ENCODE results near the gene MAGI2.

MAGI2 gene

GRCh38 chr7:78906735-78907134, 546.7 kb downstream of the MAGI2 start:
- no peak for TF ChIP-seq GATA1 (IDR thresholded peaks at IDR 0.05; ENCODE audit: low read depth, low read length)
- TF ChIP-seq POLR2A (IDR thresholded peaks at IDR 0.05; ENCODE audit: low read length): no peak
- DNase-seq: no peak

DNA sequence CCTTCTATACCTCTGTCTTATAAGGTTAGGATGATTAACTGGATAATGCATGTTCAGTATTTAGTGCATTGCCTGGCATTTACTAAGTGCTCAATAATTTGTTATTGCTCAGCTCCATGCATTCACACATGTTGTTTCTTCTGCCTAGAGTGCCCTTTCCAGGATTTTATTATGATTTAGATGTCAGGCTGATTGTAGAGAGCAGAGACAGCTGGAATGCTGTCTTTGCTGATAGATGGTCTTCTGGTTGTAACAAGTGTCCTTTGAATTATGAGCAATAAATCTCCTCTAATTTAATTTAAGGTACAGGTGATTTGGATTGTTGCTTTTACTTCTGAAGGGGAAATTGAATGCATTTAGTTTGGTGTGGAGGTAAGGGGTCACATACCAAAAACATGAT, 548.0 kb downstream of the MAGI2 start:
- no peak for DNase-seq
- TF ChIP-seq GATA1 (IDR thresholded peaks at IDR 0.05; ENCODE audit: low read depth, low read length) (no peak), POLR2A (IDR thresholded peaks at IDR 0.05; ENCODE audit: low read length) (no peak)

GRCh38 chr7:78904983-78905382, 548.5 kb downstream of the MAGI2 start:
- no peak for DNase-seq
- no peak for TF ChIP-seq POLR2A (IDR thresholded peaks at IDR 0.05; ENCODE audit: low read length)

DNA sequence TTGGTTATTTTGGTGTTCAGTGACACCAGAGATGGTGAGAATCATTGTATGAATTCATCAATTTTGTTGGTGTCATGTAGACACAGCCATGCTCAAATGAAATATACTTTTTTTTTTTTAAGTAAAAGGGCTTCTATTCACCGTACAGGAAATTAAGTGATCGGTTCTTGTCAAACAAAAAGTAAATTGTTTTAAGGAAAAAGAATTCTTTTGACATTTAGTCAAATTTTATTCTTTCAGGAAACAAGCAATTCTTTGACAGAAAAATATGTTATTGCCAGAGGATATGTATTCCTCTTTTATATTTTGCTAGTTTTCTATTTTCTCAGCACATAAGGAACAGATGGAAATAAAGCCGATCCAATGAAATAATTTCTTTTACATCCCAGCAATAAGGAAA, 551.9 kb downstream of the MAGI2 start:
- DNase-seq: no peak
- TF ChIP-seq GATA1 (IDR thresholded peaks at IDR 0.05; ENCODE audit: low read depth, low read length): no peak
- no peak for TF ChIP-seq POLR2A (IDR thresholded peaks at IDR 0.05; ENCODE audit: low read length)

DNA sequence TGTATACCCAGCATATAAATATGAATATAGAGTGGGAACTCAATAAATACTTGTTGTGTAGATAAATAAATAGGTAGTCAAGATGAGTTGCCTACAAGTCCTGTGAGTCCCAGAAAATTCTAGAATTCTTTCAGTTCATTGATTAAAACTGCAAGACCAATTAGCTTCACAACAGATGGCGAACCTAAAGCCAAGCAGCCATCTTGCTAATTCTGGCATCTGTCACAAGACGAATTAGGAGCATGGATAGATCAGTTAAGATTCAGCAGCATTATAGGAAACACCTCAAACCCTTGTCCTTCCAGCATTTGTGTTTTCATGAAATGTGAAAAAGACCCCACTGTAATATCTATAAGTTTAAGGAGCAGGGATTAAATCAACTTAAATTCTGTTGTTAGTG, 552.7 kb downstream of the MAGI2 start:
- TF ChIP-seq POLR2A (IDR thresholded peaks at IDR 0.05; ENCODE audit: low read length): no peak
- no peak for TF ChIP-seq GATA1 (IDR thresholded peaks at IDR 0.05; ENCODE audit: low read depth, low read length)
- DNase-seq: no peak

- TF ChIP-seq GATA1 (IDR thresholded peaks at IDR 0.05; ENCODE audit: low read depth, low read length) (no peak), POLR2A (IDR thresholded peaks at IDR 0.05; ENCODE audit: low read length) (no peak)
- DNase-seq: no peak
Measured at GRCh38 chr7:78895393-78895792, 558.1 kb downstream of the MAGI2 start.

- no peak for DNase-seq
- no peak for TF ChIP-seq POLR2A (IDR thresholded peaks at IDR 0.05; ENCODE audit: low read length)
Measured at GRCh38 chr7:78879206-78879605, 574.3 kb downstream of the MAGI2 start.

- DNase-seq: no peak
- TF ChIP-seq POLR2A (IDR thresholded peaks at IDR 0.05; ENCODE audit: low read length) (no peak), GATA1 (IDR thresholded peaks at IDR 0.05; ENCODE audit: low read depth, low read length) (no peak)
Measured at GRCh38 chr7:78873117-78873516, 580.4 kb downstream of the MAGI2 start.

- no peak for TF ChIP-seq GATA1 (IDR thresholded peaks at IDR 0.05; ENCODE audit: low read depth, low read length)
- TF ChIP-seq POLR2A (IDR thresholded peaks at IDR 0.05; ENCODE audit: low read length): no peak
- no peak for DNase-seq
Measured at GRCh38 chr7:78864339-78864738, 589.1 kb downstream of the MAGI2 start.

GRCh38 chr7:78863281-78863680, 590.2 kb downstream of the MAGI2 start:
- TF ChIP-seq GATA1 (IDR thresholded peaks at IDR 0.05; ENCODE audit: low read depth, low read length) (no peak), POLR2A (IDR thresholded peaks at IDR 0.05; ENCODE audit: low read length) (no peak)
- DNase-seq: no peak

DNA sequence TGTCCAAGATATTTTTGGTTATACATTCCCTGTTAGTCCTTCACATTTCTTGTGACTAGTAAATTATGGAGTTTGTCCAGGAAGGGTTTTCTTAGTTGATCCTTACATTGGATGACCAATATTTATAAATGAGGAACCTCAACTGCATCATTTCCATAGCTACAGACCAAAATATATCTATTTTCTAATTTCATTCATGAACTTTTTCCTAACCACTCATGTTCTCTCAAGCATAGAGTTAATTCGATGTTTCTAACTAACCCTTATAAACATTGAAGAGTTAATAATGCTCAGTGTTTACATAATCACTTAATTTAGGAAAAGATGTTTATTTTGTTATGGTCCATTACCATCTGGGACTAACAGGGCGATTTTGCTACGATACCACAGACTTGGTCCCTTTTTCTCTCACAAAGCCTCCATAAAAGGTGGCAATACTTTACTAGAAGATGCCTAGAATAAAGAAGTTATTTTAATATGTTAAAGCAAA, 591.0 kb downstream of the MAGI2 start:
- no peak for TF ChIP-seq POLR2A (IDR thresholded peaks at IDR 0.05; ENCODE audit: low read length)
- TF ChIP-seq GATA1 (IDR thresholded peaks at IDR 0.05; ENCODE audit: low read depth, low read length): no peak
- DNase-seq: no peak

DNA sequence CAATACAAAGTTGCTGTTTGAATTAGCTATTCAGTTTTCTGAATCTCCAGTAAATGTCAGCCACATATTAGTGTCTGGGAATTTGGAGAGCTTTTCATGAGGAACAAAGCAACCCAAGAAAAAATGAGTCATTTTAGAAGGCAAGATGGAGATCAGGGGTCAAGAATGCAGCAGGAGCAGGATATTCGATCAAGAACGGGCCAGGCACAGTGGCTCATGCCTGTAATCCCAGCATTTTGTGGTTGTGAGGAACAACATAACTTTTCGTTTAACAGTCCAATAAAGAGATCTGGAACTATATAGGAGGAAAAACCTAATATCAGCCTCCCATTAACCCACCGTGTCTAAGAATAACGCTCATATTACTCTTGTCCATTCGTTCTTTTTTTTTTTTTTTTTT, 600.5 kb downstream of the MAGI2 start:
- no peak for DNase-seq
- TF ChIP-seq GATA1 (IDR thresholded peaks at IDR 0.05; ENCODE audit: low read depth, low read length) (no peak), POLR2A (IDR thresholded peaks at IDR 0.05; ENCODE audit: low read length) (no peak)

- no peak for DNase-seq
- no peak for TF ChIP-seq POLR2A (IDR thresholded peaks at IDR 0.05; ENCODE audit: low read length)
- no peak for TF ChIP-seq GATA1 (IDR thresholded peaks at IDR 0.05; ENCODE audit: low read depth, low read length)
Measured at GRCh38 chr7:78850093-78850740, 603.2 kb downstream of the MAGI2 start.

DNA sequence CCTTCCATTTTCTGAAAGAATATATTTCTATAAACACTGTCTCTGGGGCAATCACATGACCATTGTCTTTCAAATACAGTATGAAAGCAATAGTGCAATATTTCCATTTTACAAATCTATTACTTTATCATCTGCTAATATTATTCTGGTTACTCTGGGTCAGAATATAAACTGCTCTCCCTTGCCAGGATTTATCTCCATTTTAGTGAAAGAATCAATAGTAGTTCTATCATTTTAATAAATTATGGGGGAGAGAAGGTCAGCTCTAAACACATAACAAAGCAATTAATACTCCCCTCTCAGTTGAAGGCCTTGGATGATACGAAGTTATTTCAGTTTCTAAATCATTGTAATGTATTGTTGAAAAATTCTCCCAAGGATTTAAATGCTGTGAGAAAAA, 608.3 kb downstream of the MAGI2 start:
- DNase-seq: no peak
- TF ChIP-seq GATA1 (IDR thresholded peaks at IDR 0.05; ENCODE audit: low read depth, low read length) (no peak), POLR2A (IDR thresholded peaks at IDR 0.05; ENCODE audit: low read length) (no peak)

DNA sequence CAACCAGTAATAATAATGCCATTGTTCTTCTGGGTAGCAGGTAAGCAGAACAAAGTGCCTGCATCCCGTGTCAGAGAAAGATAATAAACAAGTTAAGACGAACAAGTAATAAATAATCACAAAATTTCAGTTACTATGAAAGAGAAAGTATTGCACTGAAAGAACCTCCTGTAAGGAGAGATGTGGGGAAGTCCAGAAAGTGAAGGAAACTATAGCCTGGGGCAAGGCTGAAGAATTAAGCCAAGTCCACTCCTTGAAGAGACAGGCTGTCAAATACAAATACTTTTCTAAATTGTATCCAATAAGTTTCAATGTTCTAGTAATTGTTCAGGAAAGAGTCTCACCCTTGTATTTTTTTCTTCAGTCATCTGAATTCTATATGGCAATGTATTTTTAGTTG, 611.4 kb downstream of the MAGI2 start:
- TF ChIP-seq POLR2A (IDR thresholded peaks at IDR 0.05; ENCODE audit: low read length) (no peak), GATA1 (IDR thresholded peaks at IDR 0.05; ENCODE audit: low read depth, low read length) (no peak)
- DNase-seq: no peak

DNA sequence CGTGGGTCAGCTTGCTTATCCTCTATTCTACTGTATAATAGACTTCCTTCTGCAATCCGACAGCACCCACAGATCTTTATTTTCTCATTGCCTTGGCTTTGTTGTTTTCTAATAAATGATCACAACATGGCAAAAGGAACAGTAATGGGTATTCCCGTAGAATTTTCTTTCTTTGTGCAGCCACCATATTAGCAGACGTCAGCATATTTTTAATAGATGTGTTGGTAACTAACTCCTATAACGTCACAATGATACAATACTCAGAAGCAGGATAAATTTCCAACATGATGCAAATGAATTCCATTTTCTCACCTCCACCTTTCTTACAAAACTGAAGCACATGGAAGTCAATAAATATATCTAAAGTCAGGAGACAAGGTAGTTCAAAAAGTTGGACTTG, 617.6 kb downstream of the MAGI2 start:
- TF ChIP-seq POLR2A (IDR thresholded peaks at IDR 0.05; ENCODE audit: low read length): no peak
- no peak for TF ChIP-seq GATA1 (IDR thresholded peaks at IDR 0.05; ENCODE audit: low read depth, low read length)
- DNase-seq: no peak
